Measurements from ENCODE around the gene OPCML. TPM values are rescaled to one million over a fixed set of nuclear protein-coding genes. Genes with fewer than 3 reads are reported as not detected.

The OPCML gene
- total and polyA plus RNA-seq, 2 of the 13 experiments (the other 11 are each of a cell fraction or from before 2014, with no cell fraction given): not detected

GRCh38 chr11:132414451-132414850 lies 1117.8 kb downstream of the OPCML start:
- no TSS peak for BruUV-seq (replicated peaks)

GRCh38 chr11:132410383-132410782 lies 1121.9 kb downstream of the OPCML start:
- DNase-seq (ENCODE audit: low spot score) (no peak), ATAC-seq (no peak), FAIRE-seq (no peak)
- in situ Hi-C loops (cut with HindIII; ENCODE audit: extremely low pct_ligation_motif_present, low pct_unique_long_range_greater_than_20kb) (no loop called here), intact Hi-C loops (cut with micrococcal nuclease; ENCODE audit: unreplicated experiment) (no loop called here)
- ChIA-PET CTCF (ENCODE audit: low intra/inter-chr PET ratio, low total read pairs) (no interaction called here), POLR2A (no interaction called here)
- no peaks in the 10 kb centered on the region for H3K36me3 ChIP-seq (replicated peaks in 1 of 2; ENCODE audit: control insufficient read depth in 1 of 2, insufficient read depth in 2 of 2, low read length in 2 of 2)
- no peak overlapping the region for H3K9ac ChIP-seq (ENCODE audit: insufficient read depth, low read depth, low read length)
- H3K4me1 ChIP-seq (ENCODE audit: insufficient read depth, low read length): no peaks in the 10 kb centered on the region
- no peak overlapping the region for H2AFZ ChIP-seq (ENCODE audit: low read length)
- H3K27me3 ChIP-seq (ENCODE audit: control insufficient read depth in 1 of 2, insufficient read depth in 2 of 2, low read length in 2 of 2): no peaks in the 10 kb centered on the region
- no peak for TF ChIP-seq ZNF414 (CRISPR knock-in tag; IDR thresholded peaks at IDR 0.05)
- TF ChIP-seq MAFF (IDR thresholded peaks at IDR 0.05; ENCODE audit: low read depth, low read length): peak; percentile 60
- TF ChIP-seq ZNF383 (CRISPR knock-in tag; IDR thresholded peaks at IDR 0.05; ENCODE audit: borderline replicate concordance): no peak
- no peak for TF ChIP-seq MED8 (CRISPR knock-in tag; IDR thresholded peaks at IDR 0.05; ENCODE audit: insufficient replicate concordance)
- no peak for TF ChIP-seq TOPORS (CRISPR knock-in tag; IDR thresholded peaks at IDR 0.05)
- TF ChIP-seq TCF7 (IDR thresholded peaks at IDR 0.05; ENCODE audit: low read depth): no peak
- TF ChIP-seq ZKSCAN1 (IDR thresholded peaks at IDR 0.05; ENCODE audit: low read length): no peak
- peak; percentile 60 to 78; a peak in 3 of 4 replicates for TF ChIP-seq MAFK (conservative IDR thresholded peaks at IDR 0.05 in 1 of 2, IDR thresholded peaks at IDR 0.05 in 1 of 2; ENCODE audit: low read length in 2 of 2)
- no peak for TF ChIP-seq FOXO1 (CRISPR knock-in tag; IDR thresholded peaks at IDR 0.05)
- no peak for TF ChIP-seq NKX3-1 (CRISPR knock-in tag; IDR thresholded peaks at IDR 0.05)
- TF ChIP-seq ZEB1 (IDR thresholded peaks at IDR 0.05; ENCODE audit: insufficient replicate concordance, low read depth): no peak
- H3K79me2 ChIP-seq (ENCODE audit: insufficient read depth, low read length): no peaks in the 10 kb centered on the region
- H4K20me1 ChIP-seq (ENCODE audit: insufficient read depth, low read length): no peaks in the 10 kb centered on the region
- BruUV-seq (replicated peaks): no TSS peak
- 0% methylated on average over 2 of the region's 2 CpGs for WGBS (ENCODE audit: low lambda C conversion rate)
- no peak overlapping the region for H3K4me2 ChIP-seq (ENCODE audit: low read depth, low read length)
- peaks cover 50% of the 10 kb centered on the region for H3K9me3 ChIP-seq (ENCODE audit: low read length)
- H3K4me3 ChIP-seq (replicated peaks in 1 of 3; ENCODE audit: insufficient read depth in 1 of 3, low read depth in 2 of 3, low read length in 3 of 3): no peak overlapping the region
- H3K27ac ChIP-seq (ENCODE audit: extremely low read length, insufficient read depth, low read length): no peak overlapping the region

More at GRCh38 chr11:132414451-132414850, 1117.8 kb downstream of the OPCML start:
- CTCF ChIA-PET (ENCODE audit: low intra/inter-chr PET ratio, low total read pairs): no interaction called here
- H4K20me1 ChIP-seq (ENCODE audit: insufficient read depth, low read length): no peaks in the 10 kb centered on the region
- in situ Hi-C loops (cut with HindIII; ENCODE audit: extremely low pct_ligation_motif_present, low pct_unique_long_range_greater_than_20kb): no loop called here
- H3K36me3 ChIP-seq (replicated peaks in 1 of 2; ENCODE audit: control insufficient read depth in 1 of 2, insufficient read depth in 2 of 2, low read length in 2 of 2): no peaks in the 10 kb centered on the region
- H3K9ac ChIP-seq (ENCODE audit: insufficient read depth, low read depth, low read length): no peak overlapping the region
- H2AFZ ChIP-seq (ENCODE audit: low read length): no peak overlapping the region
- POLR2A ChIA-PET: no interaction called here
- no peak overlapping the region for H3K4me2 ChIP-seq (ENCODE audit: low read depth, low read length)
- H3K27me3 ChIP-seq (ENCODE audit: control insufficient read depth in 1 of 2, insufficient read depth in 2 of 2, low read length in 2 of 2): no peaks in the 10 kb centered on the region
- DNase-seq (ENCODE audit: low spot score) (no peak), FAIRE-seq (no peak), ATAC-seq (no peak)
- TF ChIP-seq ZNF576 (CRISPR knock-in tag; IDR thresholded peaks at IDR 0.05): no peak
- TF ChIP-seq HNRNPLL (IDR thresholded peaks at IDR 0.05; ENCODE audit: low read depth, low read length, poor library complexity, severe bottlenecking): no peak
- peaks cover 64% of the 10 kb centered on the region for H3K9me3 ChIP-seq (ENCODE audit: low read length)
- no peak overlapping the region for H3K4me3 ChIP-seq (replicated peaks in 1 of 3; ENCODE audit: insufficient read depth in 1 of 3, low read depth in 2 of 3, low read length in 3 of 3)
- WGBS (ENCODE audit: low lambda C conversion rate): 0% methylated on average over 6 of the region's 6 CpGs
- H3K27ac ChIP-seq (ENCODE audit: extremely low read length, insufficient read depth, low read length): no peak overlapping the region
- no peaks in the 10 kb centered on the region for H3K4me1 ChIP-seq (ENCODE audit: insufficient read depth, low read length)
- no peaks in the 10 kb centered on the region for H3K79me2 ChIP-seq (ENCODE audit: insufficient read depth, low read length)
- intact Hi-C loops (cut with micrococcal nuclease; ENCODE audit: unreplicated experiment): no loop called here

All from HepG2 (cell line).